Brain microvascular endothelial cell (primary cell): ENCODE measurements around the gene ANKFY1.

Experiments
- DNase-seq: peaks from one replicate; pipeline ENCODE4 v3.0.0-alpha.2; 2020
- H3K27ac ChIP-seq: fragments of 250-450 bp; sonication (Bioruptor Pico); 2 replicates; pipeline ENCODE4 v1.5.1; 2020; ENCODE audit warnings: mild to moderate bottlenecking, moderate library complexity
- H3K27me3 ChIP-seq: fragments of 250-450 bp; sonication (Bioruptor Pico); replicated peaks from 2 replicates; pipeline ENCODE4 v1.5.1; 2020; ENCODE audit warnings: mild to moderate bottlenecking
- H3K36me3 ChIP-seq: fragments of 250-450 bp; sonication (Bioruptor Pico); replicated peaks from 2 replicates; pipeline ENCODE4 v1.5.1; 2020; ENCODE audit warnings: mild to moderate bottlenecking
- H3K4me3 ChIP-seq: 2 replicates; pipeline ENCODE4 v1.5.1; 2011; ENCODE audit warnings: low read depth, mild to moderate bottlenecking, control low read depth, low read length, moderate library complexity
- in situ Hi-C: cut with HindIII; loops from 2 replicates; pipeline ENCODE4 v1.10.0; 2017; ENCODE audit warnings: low sequenced_read_pairs, low pct_ligation_motif_present
- TF ChIP-seq, protein P1 (sequence below): IDR thresholded peaks from 2 replicates; pipeline ENCODE4 v1.5.1; 2011; ENCODE audit warnings: low read depth, mild to moderate bottlenecking, moderate library complexity, low read length, control low read depth, inconsistent platforms; ENCODE audit errors: missing control alignments

ANKFY1 gene

DNA sequence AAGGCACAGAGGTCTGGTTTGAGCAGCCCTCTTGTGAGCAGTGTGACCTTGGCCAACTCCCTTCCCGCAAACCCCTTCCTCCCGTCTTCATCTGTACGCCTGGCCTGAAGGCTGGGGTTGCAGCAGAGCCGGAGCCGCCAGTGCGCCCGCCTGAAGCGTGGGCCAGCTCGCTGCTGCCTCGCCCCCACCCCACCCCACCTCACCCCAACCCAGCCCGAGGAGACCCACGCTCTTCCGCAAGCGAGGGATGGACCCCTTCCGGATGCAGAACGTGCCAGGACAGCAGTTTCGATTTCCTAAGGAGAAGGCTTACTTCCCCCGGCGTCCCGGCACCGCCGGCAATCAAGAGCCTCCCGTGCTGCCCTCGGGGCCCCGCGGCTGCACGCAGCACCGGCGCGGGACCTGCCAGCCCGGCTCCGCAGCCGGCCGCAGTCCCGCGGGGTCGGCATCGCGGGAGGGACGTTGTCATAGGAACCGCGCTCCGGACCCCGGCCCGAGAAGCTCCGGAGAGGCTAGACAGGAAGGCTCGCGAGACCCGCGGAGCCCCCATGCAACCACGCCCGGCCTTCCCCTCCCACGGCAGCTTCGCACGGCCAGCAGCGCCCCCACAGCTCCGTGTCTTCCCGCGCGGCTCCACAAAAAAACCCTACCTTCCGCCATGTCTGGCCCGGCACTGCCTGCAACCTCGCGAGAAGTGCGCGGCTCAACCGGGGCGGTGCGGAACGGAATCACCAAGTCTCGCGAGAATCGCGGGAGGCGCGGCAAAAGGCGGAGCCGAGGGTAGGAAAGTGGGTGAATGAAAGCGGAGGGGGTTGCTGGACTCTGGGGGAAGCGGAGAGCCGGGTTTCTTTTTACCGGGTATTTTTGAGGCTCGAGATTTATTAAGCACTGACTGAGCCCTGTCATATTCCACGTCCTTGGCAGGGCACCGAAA is at the start of gene ANKFY1:
Gene ANKFY1, minus strand, starts transcription at position 698 of the 934 bp plus-strand sequence. Its CDS starts 38 bp downstream, at position 660.
- peak within 1 kb of the TSS; percentile 87 for H3K27ac ChIP-seq
- DNase-seq: peak; percentile 92
- peak within 1 kb of the TSS; percentile 95 for H3K4me3 ChIP-seq
- H3K27me3 ChIP-seq: no peaks in the 10 kb centered on the region
- TF ChIP-seq, protein P1, sequence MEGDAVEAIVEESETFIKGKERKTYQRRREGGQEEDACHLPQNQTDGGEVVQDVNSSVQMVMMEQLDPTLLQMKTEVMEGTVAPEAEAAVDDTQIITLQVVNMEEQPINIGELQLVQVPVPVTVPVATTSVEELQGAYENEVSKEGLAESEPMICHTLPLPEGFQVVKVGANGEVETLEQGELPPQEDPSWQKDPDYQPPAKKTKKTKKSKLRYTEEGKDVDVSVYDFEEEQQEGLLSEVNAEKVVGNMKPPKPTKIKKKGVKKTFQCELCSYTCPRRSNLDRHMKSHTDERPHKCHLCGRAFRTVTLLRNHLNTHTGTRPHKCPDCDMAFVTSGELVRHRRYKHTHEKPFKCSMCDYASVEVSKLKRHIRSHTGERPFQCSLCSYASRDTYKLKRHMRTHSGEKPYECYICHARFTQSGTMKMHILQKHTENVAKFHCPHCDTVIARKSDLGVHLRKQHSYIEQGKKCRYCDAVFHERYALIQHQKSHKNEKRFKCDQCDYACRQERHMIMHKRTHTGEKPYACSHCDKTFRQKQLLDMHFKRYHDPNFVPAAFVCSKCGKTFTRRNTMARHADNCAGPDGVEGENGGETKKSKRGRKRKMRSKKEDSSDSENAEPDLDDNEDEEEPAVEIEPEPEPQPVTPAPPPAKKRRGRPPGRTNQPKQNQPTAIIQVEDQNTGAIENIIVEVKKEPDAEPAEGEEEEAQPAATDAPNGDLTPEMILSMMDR: peak; percentile 22
- H3K36me3 ChIP-seq: peaks cover 5% of the 10 kb centered on the region
- in situ Hi-C loops: no loop called here

GRCh38 chr17:4310354-4311060 is 46.7 kb upstream of the ANKFY1 start:
- Histone ChIP-seq H3K36me3 (no peaks in the 10 kb centered on the region), H3K4me3 (no peak overlapping the region), H3K27ac (no peak overlapping the region), H3K27me3 (no peaks in the 10 kb centered on the region)
- TF ChIP-seq, protein P1: no peak
- no peak for DNase-seq
- in situ Hi-C loops: no loop called here

DNA sequence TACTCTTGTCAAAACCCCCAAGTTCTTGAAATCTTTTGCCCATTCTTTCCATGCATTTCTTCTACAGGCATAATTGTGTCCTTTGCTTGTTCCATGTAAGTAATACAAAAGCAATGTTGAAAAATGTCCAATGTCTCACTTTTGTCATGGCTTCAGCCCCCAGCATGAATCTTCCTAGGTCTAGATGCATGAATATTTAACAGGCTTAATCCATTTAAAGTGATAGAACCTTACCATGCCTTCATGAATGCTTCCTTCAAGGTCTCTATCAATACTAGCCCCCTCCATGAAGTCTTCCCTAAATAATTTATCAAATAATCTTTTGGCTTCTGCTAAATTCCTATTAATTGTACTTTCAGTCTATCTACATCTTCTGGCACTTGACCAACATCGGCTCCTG is 46.1 kb upstream of the ANKFY1 start:
- Histone ChIP-seq H3K27me3 (no peaks in the 10 kb centered on the region), H3K36me3 (no peaks in the 10 kb centered on the region), H3K27ac (no peak overlapping the region), H3K4me3 (no peak overlapping the region)
- DNase-seq: no peak
- TF ChIP-seq, protein P1: no peak
- in situ Hi-C loops: no loop called here

GRCh38 chr17:4307179-4307930 is 43.6 kb upstream of the ANKFY1 start:
- in situ Hi-C loops: no loop called here
- no peak overlapping the region for H3K4me3 ChIP-seq
- no peak for DNase-seq
- no peak overlapping the region for H3K27ac ChIP-seq
- TF ChIP-seq, protein P1: no peak
- no peaks in the 10 kb centered on the region for H3K27me3 ChIP-seq
- H3K36me3 ChIP-seq: no peaks in the 10 kb centered on the region

- in situ Hi-C loops: no loop called here
- TF ChIP-seq, protein P1: no peak
- no peak for DNase-seq
- Histone ChIP-seq H3K27me3 (no peaks in the 10 kb centered on the region), H3K36me3 (no peaks in the 10 kb centered on the region), H3K4me3 (no peak overlapping the region), H3K27ac (no peak overlapping the region)
Measured at GRCh38 chr17:4305224-4305623, 41.4 kb upstream of the ANKFY1 start.
